ENCODE measurements around the gene THSD4.
"Not testable (repeated sequence)": the region's sequence is repeated elsewhere in the genome, so short reads cannot be mapped to it uniquely, and the experiment has no call there.

THSD4 gene

DNA sequence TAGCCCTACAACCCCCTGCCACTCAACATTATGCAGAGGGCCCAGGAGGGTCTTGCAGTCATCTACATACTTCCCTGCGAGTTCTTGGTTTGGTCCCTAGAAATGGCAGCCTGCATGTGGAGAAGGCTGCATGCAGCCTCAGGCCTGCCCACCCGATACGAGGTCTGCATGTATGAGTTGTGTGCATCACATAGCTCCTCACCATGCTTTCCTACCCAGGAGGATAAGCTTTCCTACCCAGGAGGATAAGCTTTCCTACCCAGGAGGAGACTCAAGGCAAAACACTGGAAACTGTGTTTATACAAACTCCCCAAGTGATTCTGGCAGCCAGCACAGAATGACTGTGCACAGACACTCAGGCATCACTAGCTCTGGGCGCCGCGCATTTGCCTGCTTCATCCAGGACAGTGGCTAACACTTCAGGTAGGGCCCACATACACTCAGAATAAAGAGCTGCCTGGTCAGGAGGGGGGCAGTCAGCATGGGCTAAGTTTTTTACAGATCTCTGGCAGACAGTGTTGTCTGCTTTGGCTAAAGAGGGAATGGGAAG, 187.7 kb downstream of the THSD4 start:
- DNase-seq = no peak

DNA sequence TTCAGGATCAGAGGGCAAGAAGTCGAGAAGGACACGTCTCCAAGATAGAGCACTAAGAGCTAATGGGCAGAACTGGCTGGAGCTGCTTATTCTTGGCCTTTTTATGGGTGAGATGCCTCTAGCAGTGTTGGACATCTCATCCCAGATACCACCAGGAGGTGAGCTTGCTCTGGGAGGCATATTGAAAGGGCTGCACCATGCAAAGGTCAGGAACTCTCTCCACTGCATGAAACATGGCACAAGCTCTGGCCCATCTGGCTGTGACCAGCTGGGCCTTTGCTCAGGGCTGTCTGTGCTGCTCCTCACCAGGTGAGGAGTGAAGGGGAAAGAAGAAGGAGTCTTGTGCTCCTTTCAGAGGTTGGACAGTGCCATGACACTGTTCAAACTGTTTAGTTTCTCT, 188.7 kb downstream of the THSD4 start:
- no peak for DNase-seq

DNA sequence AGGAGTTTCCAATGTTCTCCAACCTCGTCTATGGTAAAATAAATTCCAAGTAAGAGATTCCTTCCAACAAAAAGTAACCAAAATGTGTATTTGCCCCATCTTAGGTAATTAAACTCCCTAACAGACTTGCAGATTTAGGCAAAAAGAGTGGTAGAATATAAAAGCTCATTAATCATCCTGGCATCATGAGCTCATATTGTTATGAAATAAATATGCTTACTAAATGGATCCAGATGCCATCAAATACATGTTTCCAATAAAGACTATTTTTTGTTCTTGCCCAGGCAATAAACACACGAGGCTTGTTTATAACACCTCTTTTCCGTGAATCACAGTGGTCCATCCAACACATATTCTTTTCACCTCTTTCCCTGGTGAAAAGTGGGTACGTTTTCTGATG, 189.4 kb downstream of the THSD4 start:
- DNase-seq = no peak

DNA sequence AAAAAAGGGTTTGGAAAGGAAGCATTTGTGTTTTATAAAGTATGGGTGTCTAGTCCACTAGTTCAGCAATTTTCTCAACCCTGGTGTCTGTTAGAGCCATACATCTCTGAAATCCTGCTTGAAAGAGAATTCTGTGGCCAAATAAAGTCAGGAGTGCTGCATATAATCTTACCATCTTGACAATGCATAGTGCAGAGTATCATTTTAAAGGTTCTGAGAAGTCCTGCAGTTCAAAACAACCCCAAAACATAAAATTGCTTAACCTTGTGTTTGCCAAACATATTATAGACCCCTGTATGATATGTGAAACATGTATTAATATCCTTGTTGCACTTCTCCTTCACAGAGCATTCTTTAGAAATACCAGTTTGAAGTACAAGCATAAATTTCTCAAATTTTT, 191.3 kb downstream of the THSD4 start:
- no peak for DNase-seq

DNA sequence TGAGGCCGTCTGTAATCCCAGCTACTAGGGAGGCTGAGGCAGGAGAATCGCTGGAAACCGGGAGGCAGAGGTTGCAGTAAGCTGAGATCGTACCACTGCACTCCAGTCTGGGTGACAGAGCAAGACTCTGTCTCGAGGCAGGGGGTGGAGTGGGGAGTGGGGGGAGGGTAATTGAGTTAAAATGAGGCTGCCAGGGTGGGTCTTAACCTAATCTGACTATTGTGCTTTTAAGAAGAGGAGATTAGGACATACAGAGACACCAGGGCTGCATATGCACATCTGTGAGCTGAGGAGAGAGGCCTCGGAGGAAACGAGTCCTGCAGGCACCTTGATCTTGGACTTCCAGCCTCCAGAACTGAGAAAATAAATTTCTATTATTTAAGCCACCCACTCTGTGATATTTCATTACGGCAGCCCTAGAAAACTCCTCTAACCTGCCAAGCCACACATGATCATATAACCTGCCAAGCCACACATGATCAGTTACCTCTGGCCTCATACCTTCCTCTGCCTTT, 197.0 kb downstream of the THSD4 start:
- DNase-seq = no peak

DNA sequence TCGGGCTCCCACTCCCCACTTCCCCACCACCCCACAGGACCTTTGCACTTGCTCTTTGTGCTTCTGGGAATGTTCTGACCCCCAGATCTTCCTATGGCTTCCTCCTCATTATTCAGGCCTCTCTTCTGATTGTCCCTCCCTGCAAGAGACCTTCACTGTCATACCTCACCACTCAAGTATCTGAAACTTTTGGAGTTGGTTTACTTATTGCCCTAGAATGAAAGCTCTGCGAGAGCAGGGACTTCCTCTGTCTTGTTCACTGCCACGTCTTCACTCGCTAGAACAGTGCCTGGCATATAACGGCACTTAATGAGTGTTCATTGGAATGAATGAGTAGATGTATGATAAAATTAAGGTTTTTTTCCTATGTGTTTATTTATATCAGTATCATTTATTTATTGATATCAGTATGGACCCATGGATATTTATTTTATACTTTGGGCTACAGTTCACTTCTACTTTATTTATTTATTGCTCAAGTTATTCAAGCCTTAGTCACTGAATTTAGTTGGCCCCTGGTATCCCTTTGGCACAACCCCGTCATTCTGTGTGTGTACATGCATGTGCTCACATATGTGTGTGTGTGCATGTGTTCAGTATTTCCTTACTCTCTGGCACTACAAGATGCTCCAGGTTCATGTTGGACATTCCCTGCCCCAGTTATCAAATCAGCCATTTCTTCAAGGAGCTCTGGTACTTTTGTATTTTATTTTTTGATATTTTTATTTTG, 197.6 kb downstream of the THSD4 start:
- DNase-seq = no peak

DNA sequence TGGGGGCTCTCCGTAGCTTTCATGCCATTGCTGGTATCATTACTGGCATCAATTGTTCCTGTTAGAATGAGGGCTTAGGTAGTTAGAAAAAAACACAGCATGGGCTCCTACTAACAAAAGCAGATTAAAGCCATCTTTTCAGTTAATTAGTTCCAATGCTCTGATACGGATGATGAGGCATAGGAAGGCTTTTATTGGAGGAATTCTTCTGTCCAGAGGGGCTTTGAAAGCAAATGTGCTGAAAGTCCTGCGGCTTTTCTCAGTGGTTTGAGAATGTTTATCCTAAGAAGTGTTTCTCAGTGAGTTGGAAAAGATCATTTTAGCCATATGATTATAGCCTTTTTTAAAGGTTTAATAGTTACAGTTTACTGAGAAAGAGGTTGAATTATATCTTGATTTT, 198.5 kb downstream of the THSD4 start:
- no peak for DNase-seq

DNA sequence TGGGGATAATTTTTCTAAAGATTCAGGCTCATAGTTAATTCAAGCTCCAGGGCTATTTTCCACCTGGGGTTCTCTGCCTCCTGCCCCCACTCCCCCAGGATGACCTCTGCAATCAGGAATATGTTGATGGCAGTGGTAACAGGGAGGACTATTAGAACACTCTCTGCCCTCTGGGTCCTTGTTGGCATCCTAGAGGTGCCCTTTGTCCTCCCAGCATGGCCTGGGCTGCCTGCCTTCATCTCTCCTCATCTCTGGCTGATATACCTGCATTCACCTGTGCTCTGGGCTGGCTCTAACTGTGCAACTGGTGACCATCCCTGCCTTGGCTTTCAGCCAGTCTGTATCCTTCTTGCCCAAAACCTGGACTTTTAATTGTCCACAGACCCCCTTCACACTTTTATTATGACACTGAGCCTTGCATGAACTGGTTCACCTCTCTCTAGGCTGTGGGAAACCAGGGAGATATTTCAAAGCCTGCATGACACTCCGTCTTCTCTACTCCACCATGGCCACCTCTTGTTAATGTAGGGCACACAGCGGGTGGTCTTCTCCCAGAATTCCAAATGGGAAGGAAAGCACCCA, 199.8 kb downstream of the THSD4 start:
- DNase-seq = no peak

DNA sequence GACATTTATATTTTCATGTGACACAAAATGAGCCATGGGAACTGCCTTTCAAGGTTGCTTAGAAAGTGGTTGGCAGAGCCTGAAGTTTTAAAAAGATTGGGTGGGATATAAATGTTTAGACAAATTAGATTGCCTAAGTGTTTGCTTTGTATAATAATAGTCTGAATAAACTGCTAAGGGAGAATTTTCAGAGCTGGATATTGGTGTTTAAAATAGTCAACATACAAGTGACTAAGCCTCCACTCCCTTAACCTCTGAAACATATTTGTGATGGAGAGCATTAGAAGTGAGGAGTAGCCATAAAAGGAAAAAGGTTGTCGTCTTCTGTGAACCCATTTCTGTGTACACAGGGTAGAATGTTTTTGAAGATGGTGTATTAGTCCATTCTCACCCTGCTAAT, 201.6 kb downstream of the THSD4 start:
- no peak for DNase-seq

DNA sequence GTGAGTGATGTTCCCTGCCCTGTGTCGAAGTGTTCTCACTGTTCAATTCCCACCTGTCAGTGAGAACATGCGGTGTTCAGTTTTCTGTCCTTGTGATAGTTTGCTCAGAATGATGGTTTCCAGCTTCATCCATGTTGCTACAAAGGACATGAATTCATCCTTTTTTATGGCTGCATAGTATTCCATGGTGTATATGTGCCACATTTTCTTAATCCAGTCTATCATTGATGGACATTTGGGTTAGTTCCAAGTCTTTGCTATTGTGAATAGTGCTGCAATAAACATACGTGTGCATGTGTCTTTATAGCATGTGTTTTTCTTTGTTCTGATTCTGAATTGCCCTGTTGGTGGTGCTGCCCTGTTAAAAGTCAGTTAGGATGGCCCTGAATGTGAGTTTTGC, 204.2 kb downstream of the THSD4 start:
- not testable (repeated sequence) for DNase-seq

DNA sequence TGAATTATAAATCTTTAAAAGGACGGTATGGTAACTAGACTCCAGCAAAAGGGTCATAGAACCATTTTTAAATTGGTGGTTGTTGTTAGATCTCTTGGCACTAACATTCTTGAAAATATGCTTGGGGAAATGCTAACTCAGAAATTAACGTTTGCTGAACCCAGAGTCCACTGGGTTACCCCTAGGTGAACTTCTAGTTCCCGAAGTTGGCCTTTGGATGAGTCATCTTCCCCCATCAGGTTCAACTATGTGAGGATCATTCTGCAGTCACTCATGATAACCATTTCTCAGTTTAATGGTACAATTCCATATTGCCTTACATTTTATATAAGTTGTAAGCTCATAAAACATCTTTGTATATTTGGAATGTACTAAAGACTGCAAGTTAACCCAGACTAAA, 204.7 kb downstream of the THSD4 start:
- no peak for DNase-seq

DNA sequence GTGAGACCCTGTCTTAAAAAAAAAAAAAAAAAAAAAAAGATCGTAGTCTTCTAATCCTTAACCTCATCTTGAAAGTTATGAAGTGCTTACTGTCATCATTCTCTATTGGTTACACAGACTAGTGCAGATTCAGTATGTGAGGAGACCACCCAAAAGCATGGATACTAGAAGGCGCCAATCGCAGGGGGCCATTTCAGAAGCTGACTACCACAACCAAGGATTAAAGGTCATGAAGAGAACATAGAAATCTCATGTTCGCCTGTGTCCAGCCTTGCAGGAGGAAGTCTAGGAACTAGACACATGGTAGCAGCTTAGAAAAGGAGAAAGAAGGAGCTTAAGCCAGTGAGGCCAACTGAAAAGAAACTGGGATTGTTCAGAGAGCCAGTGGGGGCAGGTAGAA, 207.8 kb downstream of the THSD4 start:
- no peak for DNase-seq

DNA sequence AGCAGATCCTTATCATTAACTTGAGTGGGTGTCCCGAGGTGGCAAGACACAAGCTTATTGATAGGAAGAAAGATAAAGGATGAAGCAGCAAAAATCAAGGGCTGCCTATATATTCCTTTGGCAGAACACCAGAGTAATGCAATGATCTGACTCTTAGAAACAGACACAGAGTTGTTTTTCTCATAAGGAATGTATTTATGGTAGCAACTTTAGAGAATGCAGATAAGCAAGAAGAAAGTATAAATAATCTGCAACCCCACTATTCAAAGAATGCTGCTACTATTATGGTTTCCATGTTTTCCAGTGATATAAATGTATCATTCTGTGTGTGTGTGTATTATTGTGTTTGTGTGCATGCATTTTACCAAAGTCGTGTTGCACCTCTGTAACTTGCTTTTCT, 208.3 kb downstream of the THSD4 start:
- DNase-seq = no peak

DNA sequence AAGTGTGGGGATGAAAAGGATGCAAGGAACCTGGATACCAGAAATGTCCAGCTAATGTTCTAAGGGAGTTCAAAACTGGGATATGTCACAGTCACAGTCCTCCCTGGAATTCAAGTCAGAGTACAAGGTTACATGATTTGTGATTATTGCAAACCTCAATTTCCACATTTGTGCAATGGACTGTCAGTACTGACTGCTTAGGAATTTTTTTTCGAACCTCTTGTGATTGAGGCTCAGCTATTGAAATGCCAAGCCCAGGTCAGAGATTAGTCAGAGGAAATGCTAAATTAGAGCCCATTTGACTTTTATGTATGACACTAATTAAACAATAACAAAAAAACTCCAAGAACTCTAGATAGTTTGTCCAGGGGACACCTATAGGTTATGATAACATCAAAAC, 210.2 kb downstream of the THSD4 start:
- no peak for DNase-seq

DNA sequence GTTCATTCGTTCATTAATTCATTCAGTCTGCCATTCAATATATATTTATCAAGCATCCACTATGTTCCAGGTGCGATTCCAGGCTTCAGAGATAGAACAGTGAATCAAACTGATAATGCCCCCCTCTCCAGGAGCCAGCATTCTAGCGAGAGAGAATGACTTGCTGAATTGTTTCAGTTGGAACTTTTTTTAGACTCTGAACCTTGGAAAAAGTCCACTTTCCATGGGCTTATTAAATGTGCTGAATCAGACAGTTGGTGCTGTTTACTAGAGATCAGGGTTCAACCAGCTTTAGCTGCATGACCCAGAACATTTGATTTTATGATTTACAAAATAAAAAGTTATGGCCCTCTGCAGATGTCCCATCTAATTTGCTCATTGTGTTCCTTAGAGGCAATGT, 213.2 kb downstream of the THSD4 start:
- no peak for DNase-seq

DNA sequence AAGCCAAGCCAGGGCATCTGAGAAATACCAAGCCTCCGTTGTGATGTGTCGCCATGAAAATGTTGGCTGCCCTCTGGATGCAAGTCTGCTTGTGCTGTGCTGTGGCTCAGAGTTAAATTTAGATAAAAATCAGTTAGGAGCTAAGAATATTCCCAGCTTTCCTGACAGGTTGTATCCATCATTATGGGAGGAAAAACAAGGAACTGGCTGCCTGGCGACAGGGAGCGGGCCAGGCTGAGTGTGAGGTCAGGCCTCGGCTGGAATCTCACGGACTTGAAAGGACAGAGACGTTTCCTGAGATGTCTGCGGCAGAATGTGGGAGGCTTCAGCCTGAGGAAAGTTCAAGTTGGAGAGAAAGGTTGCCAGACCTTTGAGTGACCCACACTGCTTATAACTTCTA, 213.8 kb downstream of the THSD4 start:
- DNase-seq = no peak

DNA sequence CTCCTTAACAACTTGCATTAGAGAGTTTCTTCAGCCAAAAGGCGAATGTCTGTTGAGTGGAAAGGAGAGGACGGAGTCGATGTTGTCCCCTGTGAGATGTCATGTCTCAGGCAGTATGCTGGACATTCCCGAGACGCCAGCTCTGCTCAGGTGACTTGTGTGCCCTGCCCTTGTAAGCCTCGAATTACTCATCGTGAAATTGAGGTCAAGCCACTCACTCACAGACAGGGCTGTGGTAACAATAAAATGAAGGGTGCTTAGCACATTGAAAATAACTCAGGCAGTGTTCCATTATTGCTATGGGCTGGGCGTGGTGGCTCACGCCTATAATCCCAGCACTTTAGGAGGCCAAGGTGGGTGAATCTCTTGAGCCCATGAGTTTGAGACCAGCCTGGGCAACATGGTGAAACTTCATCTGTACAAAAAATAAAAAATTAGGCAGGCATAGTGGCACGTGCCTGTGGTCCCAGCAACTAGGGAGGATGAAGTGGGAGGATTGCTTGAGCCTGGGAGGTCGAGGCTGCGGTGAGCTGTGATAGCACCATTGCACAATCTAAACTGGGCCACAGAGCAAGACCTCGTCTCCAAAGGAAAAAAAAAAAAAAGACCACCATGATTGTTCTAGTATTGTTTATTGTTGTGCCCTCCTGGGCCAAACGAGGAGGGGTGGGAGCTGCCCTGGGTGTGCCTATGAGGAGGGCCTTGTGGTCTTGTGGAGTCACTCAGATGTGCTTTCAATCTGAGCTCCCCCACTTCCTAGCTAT, 214.4 kb downstream of the THSD4 start:
- no peak for DNase-seq

DNA sequence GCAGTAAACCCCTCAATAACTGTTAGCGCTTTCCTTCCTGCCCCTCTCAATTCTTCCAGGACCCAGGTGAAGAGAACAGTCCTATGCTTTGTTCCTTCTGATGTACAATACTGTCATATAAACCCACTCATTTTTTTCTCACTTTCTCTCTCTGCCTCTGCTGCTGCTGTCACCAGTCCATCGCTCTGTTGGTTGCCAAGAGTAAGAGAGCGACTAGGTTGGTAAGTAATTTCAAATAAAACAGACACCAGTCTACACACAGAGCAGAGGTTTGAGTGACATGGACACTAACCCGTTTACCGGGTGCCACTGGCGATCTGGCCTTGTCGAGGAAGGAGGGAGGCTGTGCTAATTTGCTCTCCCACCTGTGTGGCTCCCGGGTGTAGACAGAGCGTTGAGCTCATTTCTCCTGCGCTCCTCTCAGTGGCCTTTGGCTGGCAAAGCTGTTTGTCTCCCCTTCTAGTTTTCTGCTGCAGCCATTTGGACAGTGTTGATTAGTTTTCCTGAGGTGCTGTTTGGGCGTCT, 215.4 kb downstream of the THSD4 start:
- no peak for DNase-seq

DNA sequence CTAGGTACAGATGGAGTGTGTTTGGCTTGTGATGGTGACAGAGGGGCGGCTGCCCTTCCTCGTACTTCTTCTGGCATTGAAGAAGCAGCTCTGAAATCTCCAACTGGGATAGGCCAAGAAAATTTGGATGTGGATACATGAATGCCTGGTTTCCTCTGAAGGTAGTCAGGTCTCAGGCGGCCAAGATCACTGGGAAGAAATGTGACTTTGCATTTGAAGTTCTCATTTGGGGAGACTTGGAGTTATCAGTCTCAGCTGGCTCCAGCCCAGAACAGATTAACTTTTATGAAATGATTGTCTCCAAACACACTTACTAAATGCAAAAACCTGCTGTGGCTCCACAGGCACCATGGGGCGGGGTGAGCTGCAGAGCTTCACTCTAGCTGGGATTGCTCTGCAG, 215.9 kb downstream of the THSD4 start:
- DNase-seq = no peak

DNA sequence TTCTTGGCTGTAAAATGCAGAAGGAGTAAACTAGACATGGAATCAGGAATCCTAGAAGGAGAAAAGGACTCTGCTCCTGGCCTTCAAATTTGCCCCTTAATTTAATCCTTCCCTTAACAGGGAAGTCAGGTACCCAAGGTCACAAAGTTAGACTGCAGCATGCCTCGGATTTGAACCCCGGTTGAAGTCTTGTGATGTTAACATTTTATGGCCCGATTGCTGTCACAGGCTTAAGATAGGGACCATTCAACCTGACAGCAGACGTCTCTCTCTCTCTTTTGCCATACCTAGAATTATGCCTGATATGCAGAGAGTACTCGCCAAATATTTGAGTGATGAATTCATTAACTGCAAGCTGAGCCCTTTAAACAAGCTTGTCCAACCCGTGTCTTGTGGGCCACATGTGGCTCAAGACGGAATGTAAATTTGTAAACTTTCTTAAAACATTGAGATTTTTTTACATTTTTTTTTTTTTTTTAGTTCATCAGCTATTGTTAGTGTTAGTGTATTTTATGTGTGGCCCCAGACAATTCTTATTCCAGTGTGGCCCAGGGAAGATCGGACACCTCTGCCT, 217.2 kb downstream of the THSD4 start:
- DNase-seq = no peak

DNA sequence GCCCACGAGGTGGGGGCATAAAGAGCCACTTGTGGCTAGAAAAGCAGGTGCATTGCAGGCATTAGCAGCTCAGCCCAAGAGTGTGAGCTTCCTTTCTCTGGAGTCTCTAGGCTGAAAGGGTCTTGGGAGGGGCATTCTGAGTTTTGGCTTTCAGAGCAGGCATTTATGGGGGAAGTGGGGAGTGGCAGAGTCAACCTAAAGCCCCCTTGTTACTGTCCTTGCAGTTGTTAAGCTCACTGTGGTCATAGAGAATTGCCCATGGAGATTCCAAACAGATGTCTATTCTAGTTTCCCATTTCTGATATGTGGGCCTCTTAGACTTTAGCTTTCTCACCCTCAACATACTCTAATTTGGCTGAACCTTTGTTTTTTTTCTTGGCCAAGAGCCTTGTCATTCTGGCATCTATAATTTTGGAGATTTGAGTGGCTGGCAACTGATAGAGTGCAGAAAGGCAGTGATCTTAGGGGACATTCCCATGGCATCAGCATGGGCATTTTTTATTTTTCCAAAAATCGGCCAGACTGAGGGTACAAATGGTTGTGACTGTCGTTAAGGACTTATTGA, 217.9 kb downstream of the THSD4 start:
- DNase-seq = no peak

DNA sequence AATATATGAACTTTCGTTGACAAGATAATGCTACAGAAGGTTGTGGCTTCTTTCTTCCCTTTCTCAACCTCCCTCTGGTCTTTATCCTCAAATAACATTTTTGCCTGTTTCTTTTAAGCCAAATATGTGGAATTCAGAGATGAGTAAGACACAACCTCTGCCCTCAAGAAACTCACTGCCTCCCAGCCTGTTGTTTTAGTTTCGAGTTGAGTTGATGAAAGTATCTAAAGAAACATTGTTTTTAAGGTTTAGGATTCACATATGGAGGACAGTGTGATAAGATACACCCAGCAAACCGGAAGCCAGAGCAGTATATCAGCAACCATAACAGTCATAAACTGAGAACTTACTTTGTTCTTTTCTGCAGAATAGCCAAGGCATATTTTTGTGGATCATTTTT, 218.6 kb downstream of the THSD4 start:
- DNase-seq = no peak

DNA sequence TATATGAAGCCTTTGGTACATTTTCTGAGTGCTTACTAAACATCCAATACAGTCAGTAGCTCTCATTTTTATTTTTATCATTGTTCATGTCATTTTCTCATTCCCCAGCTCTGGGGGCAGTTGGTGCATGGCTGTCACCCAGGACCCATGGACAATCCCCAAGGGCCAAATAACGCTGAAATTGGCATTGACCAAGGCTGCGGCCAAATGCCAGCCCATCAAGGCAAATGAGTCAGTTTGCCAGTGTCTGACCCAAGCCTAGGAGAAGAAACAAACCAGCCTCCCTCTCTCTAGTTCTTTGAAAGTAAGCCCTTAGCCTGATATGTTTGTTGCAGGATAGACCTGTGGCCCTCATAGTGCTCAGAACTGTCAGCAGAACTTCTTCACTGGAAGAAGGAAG, 219.2 kb downstream of the THSD4 start:
- DNase-seq = no peak
